Measurements from ENCODE around the gene SF3A2.

Gene SF3A2

DNA sequence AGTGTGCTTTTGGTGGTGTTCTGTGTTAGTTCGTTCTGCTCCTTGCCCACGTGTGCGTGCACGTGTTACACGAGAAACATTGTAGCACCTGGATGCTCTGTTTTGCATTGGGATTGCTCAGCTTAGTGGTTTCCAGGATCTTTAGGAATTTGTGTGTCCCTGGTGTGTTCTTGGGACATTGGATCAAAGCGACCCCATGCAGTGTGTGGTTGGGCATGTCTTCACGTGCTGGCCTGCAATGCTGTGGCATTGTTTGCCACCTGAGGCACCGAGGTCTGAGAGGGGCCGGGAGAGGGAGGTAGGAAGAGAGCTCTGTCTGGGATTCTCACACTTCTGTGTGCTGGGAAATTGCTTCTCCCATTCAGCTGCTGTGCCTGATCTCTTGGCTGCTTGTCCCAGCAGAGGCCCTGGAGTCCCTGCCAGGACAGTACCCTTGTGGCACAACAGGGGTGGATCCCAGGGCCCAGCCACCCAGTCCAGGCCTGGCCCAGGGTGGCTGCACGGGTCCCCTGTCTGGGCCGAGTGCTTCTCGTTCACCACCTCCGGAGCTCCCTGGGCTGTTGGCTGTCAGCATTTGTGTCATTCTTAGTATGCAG, 11.8 kb upstream of the SF3A2 start:
- DNase-seq (ENCODE audit: insufficient read length, low spot score) (no peak), FAIRE-seq (no peak)
- TF ChIP-seq SPI1 (IDR thresholded peaks at IDR 0.05; ENCODE audit: low read depth, low read length) (no peak), POLR2A (IDR thresholded peaks at IDR 0.05; ENCODE audit: low read depth, low read length) (no peak), POLR2AphosphoS5 (IDR thresholded peaks at IDR 0.05; ENCODE audit: low read depth, low read length) (no peak), TAF1 (IDR thresholded peaks at IDR 0.05; ENCODE audit: low read depth, low read length) (no peak), PAX5 (IDR thresholded peaks at IDR 0.05; ENCODE audit: insufficient read depth, low read length, severe bottlenecking) (no peak), POU2F2 (IDR thresholded peaks at IDR 0.05; ENCODE audit: low read depth, low read length) (no peak)

DNA sequence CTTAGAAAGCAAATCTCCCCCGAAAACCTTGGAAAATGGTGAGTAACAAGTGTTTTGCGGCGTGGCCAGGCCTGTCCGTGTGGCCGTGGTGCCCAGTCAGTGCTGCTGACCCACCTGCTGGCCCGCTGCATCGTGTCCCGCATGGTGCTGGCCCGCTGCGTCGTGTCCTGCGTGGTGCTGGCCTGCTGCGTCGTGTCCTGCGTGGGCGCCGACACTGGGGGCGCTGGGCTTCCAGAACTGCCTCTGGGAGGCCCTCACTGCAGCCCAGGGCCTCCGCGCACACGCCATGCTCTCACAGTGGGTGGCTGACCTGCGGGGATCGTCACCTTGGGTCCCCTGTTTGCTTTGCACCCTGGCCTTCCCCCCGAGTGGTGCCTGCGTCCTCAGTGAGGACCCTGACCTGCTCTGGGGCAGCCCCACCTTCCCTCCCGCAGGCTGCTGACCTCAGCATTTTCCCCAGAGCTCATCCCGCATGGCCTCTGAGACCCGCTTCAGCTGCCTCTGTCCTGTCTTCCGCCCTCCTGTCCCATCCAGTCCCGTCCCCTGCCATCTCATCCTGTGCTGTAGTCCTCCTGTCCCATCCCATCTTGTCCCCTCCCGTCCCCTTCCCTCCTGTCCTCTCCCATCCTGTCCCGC, 11.1 kb upstream of the SF3A2 start:
- FAIRE-seq: no peak
- TF ChIP-seq POLR2AphosphoS5 (IDR thresholded peaks at IDR 0.05; ENCODE audit: low read depth, low read length) (no peak), SPI1 (IDR thresholded peaks at IDR 0.05; ENCODE audit: low read depth, low read length) (no peak), PAX5 (IDR thresholded peaks at IDR 0.05; ENCODE audit: insufficient read depth, low read length, severe bottlenecking) (no peak), POLR2A (IDR thresholded peaks at IDR 0.05; ENCODE audit: low read depth, low read length) (no peak), POU2F2 (IDR thresholded peaks at IDR 0.05; ENCODE audit: low read depth, low read length) (no peak), TAF1 (IDR thresholded peaks at IDR 0.05; ENCODE audit: low read depth, low read length) (no peak)
- no peak for DNase-seq (ENCODE audit: insufficient read length, low spot score)

DNA sequence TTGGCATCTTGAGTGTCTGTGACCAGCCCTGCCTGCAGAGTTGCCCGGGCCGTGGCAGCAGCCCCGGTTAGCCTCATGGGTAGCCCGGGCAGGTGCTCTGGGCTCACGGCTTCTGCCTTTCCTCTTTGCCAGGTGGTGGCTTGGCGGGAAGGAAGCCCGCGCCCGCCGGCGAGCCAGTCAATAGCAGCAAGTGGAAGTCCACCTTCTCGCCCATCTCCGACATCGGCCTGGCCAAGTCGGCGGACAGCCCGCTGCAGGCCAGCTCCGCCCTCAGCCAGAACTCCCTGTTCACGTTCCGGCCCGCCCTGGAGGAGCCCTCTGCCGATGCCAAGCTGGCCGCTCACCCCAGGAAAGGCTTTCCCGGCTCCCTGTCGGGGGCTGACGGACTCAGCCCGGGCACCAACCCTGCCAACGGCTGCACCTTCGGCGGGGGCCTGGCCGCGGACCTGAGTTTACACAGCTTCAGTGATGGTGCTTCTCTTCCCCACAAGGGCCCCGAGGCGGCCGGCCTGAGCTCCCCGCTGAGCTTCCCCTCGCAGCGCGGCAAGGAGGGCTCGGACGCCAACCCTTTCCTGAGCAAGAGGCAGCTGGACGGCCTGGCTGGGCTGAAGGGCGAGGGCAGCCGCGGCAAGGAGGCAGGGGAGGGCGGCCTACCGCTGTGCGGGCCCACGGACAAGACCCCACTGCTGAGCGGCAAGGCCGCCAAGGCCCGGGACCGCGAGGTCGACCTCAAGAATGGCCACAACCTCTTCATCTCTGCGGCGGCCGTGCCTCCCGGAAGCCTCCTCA, 10.4 kb upstream of the SF3A2 start:
- FAIRE-seq: no peak
- no peak for DNase-seq (ENCODE audit: insufficient read length, low spot score)
- TF ChIP-seq SPI1 (IDR thresholded peaks at IDR 0.05; ENCODE audit: low read depth, low read length): no peak
- no peak for TF ChIP-seq POLR2AphosphoS5 (IDR thresholded peaks at IDR 0.05; ENCODE audit: low read depth, low read length)
- no peak for TF ChIP-seq POU2F2 (IDR thresholded peaks at IDR 0.05; ENCODE audit: low read depth, low read length)
- no peak for TF ChIP-seq POLR2A (IDR thresholded peaks at IDR 0.05; ENCODE audit: low read depth, low read length)
- no peak for TF ChIP-seq PAX5 (IDR thresholded peaks at IDR 0.05; ENCODE audit: insufficient read depth, low read length, severe bottlenecking)
- no peak for TF ChIP-seq TAF1 (IDR thresholded peaks at IDR 0.05; ENCODE audit: low read depth, low read length)

DNA sequence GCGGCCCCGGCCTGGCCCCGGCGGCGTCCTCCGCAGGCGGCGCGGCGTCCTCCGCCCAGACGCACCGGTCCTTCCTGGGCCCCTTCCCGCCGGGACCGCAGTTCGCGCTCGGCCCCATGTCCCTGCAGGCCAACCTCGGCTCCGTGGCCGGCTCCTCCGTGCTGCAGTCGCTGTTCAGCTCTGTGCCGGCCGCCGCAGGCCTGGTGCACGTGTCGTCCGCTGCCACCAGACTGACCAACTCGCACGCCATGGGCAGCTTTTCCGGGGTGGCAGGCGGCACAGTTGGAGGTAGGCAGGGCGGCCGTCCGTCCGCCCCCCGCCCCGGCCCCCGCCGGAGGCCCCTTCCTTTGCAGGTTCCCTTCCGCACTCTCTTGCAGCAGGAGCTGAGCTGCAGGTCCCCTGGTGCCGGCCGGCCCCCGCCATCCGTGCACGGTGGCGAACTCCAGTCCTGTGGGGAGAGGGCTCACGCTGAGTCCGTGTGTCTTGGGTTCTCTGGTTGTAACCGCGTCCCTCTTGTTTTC, 9.7 kb upstream of the SF3A2 start:
- TF ChIP-seq PAX5 (IDR thresholded peaks at IDR 0.05; ENCODE audit: insufficient read depth, low read length, severe bottlenecking) (no peak), TAF1 (IDR thresholded peaks at IDR 0.05; ENCODE audit: low read depth, low read length) (no peak), POU2F2 (IDR thresholded peaks at IDR 0.05; ENCODE audit: low read depth, low read length) (no peak), SPI1 (IDR thresholded peaks at IDR 0.05; ENCODE audit: low read depth, low read length) (no peak), POLR2AphosphoS5 (IDR thresholded peaks at IDR 0.05; ENCODE audit: low read depth, low read length) (no peak), POLR2A (IDR thresholded peaks at IDR 0.05; ENCODE audit: low read depth, low read length) (no peak)
- no peak for DNase-seq (ENCODE audit: insufficient read length, low spot score)
- no peak for FAIRE-seq

DNA sequence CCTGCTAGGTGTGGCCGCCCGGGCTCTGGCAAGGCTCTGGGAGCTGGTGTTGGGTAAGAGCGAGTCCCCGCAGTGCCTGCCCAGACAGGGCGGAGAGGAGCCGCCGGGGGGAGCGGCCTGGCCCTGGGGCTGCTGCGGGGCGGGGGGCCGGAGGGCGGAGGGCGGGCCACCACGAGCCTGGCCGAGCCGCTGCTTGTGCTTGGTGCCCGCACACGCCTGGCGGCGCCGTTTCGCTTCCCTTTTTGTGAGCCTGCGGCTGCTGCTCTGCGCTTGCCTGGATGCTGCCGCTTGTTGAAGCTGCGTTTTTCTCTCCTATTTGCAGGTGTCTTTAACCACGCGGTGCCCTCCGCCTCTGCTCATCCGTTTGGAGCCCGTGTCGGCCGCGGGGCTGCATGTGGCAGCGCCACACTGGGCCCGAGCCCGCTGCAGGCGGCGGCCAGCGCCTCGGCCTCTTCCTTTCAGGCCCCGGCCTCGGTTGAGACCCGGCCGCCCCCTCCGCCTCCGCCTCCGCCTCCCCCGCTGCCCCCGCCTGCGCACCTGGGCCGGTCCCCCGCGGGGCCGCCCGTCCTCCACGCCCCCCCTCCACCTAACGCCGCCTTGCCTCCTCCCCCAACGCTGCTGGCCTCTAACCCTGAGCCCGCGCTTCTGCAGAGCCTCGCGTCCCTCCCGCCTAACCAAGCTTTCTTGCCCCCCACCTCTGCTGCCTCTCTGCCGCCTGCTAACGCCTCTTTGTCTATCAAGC, 9.0 kb upstream of the SF3A2 start:
- peak; percentile 88 for DNase-seq (ENCODE audit: insufficient read length, low spot score)
- TF ChIP-seq POU2F2 (IDR thresholded peaks at IDR 0.05; ENCODE audit: low read depth, low read length) (no peak), SPI1 (IDR thresholded peaks at IDR 0.05; ENCODE audit: low read depth, low read length) (peak; percentile 91)
- peak; percentile 76 for FAIRE-seq

DNA sequence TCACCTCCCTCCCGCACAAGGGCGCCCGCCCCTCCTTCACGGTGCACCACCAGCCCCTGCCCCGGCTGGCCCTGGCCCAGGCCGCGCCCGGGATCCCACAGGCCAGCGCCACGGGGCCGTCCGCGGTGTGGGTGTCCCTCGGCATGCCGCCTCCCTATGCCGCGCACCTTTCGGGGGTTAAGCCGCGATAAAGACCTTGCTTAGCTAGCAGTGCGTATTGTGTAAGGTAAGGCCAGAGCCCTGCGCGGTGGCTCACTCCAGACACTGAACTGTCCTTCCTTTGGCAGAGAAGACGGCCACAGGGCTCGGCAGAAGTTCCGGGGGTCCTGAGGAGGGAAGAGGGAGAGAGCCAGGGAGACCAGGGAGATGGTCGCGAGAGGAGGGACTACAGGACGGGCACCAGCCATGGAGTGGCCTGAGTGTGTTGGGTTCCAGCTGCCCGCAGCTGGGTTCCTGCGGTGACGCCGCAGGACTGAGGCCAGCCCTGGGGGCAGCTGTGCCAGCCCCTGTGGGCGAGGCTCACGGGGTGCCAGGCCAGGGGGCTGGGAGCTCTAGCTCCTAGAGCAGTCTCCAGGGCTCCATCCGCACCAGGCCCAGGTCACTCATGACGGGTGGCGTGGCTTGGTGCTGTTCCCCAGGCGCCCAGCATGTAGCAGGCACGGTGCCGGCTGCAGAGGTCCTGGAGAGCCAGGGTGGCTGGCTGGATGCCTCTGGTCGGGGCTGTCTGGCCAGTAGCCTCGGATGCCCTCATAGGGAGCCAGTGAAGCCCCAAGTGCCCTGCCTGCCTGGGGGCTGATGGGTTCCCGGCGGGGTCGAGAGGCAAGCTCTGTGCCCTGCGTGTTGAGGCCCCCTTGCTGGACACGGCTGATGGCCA, 8.2 kb upstream of the SF3A2 start:
- no peak for FAIRE-seq

DNA sequence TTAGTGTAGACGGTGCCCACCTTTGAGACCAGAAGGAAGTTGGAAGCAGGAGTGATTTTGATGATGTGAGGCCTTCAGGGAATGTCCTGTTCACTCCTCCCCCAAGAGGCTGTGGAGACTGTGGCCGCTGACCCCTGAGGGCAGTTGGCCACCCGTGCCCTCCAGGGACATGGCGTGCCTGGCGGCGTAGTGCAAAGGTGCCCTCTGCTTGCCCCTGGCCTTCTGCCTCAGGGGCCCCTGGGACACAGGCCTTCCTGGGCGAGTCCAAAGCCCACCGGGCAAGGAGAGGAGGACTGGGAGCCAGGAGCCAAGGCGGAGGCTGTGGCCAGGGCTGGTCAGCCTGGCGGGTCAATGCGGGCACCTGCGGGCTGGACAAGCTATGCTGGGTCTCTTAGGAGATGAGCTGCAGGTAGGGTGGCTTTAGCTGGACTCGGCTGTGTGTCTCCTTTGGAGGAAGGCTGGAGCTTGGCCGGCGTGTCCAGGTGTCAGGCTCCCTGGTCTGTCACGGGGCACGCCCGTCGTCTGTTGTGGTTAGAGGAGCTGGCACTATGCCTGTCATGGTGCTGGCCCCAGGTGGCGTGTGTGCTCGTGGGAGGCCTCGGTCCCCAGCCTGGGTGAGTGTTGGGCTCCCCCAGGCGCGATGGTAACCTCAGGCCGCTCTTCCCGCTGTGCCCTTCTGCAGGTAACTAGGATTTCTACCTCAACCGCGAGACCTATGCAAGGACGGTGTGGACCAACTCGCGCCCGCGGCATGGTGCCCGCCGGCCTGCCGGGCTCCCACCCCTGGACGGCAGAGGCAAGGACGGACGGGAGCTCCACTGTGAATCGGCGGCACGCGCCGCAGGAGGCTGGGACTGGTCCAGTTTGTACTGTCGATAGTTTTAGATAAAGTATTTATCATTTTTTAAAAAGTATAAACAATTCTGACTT, 7.3 kb upstream of the SF3A2 start:
- DNase-seq (ENCODE audit: insufficient read length, low spot score) (no peak), FAIRE-seq (no peak)
- TF ChIP-seq TAF1 (IDR thresholded peaks at IDR 0.05; ENCODE audit: low read depth, low read length) (no peak), POLR2AphosphoS5 (IDR thresholded peaks at IDR 0.05; ENCODE audit: low read depth, low read length) (no peak; the same call in 1 of the 2 replicates), POU2F2 (IDR thresholded peaks at IDR 0.05; ENCODE audit: low read depth, low read length) (no peak), PAX5 (IDR thresholded peaks at IDR 0.05; ENCODE audit: insufficient read depth, low read length, severe bottlenecking) (no peak), POLR2A (IDR thresholded peaks at IDR 0.05; ENCODE audit: low read depth, low read length) (no peak), SPI1 (IDR thresholded peaks at IDR 0.05; ENCODE audit: low read depth, low read length) (no peak)

More for the DNA sequence above, 8.2 kb upstream of the SF3A2 start:
- TF ChIP-seq POLR2AphosphoS5 (IDR thresholded peaks at IDR 0.05; ENCODE audit: low read depth, low read length): peak; percentile 36
- no peak for TF ChIP-seq PAX5 (IDR thresholded peaks at IDR 0.05; ENCODE audit: insufficient read depth, low read length, severe bottlenecking)
- DNase-seq (ENCODE audit: insufficient read length, low spot score): no peak

All from GM12891 (cell line).